GM23248 (cell line): ENCODE measurements around the gene NRN1L. TPM values are rescaled to one million over a fixed set of nuclear protein-coding genes. Genes with fewer than 3 reads are reported as not detected.
A peak's percentile ranks its signal among the peaks of the same experiment; 100 is the strongest.

Experiments
- DNase-seq: peaks from one replicate; pipeline ENCODE4 v3.0.0-alpha.2; 2015
- H2AFZ ChIP-seq: fragments of 200-600 bp; sonication (generic); 2 replicates; pipeline ENCODE4 v1.6.1; 2016; ENCODE audit warnings: antibody characterized with exemption
- H3F3A ChIP-seq: fragments of 200-600 bp; sonication (generic); 2 replicates; pipeline ENCODE4 v1.6.1; 2016; ENCODE audit warnings: mild to moderate bottlenecking, antibody characterized with exemption, mixed run types; ENCODE audit not compliant: insufficient read depth
- H3K27ac ChIP-seq: fragments of 200-600 bp; sonication (generic); 2 replicates; pipeline ENCODE4 v1.5.1; 2016; ENCODE audit warnings: mild to moderate bottlenecking
- H3K27me3 ChIP-seq: fragments of 200-600 bp; sonication (generic); replicated peaks from 2 replicates; pipeline ENCODE4 v1.6.1; 2016; ENCODE audit warnings: mild to moderate bottlenecking; ENCODE audit not compliant: insufficient read depth
- H3K36me3 ChIP-seq: fragments of 200-600 bp; sonication (generic); 2 replicates; pipeline ENCODE4 v1.6.1; 2016; ENCODE audit warnings: low read depth, mild to moderate bottlenecking
- H3K4me1 ChIP-seq: fragments of 200-600 bp; sonication (generic); 2 replicates; pipeline ENCODE4 v1.6.1; 2016; ENCODE audit warnings: mild to moderate bottlenecking; ENCODE audit not compliant: insufficient read depth
- H3K4me2 ChIP-seq: fragments of 200-600 bp; sonication (generic); one replicate; pipeline ENCODE4 v1.6.1; 2016; ENCODE audit warnings: mild to moderate bottlenecking; ENCODE audit not compliant: unreplicated experiment
- H3K4me3 ChIP-seq: fragments of 200-600 bp; sonication (generic); 2 replicates; pipeline ENCODE4 v1.5.1; 2016; ENCODE audit warnings: mild to moderate bottlenecking
- H3K79me2 ChIP-seq: fragments of 200-600 bp; sonication (generic); 2 replicates; pipeline ENCODE4 v1.6.1; 2016; ENCODE audit warnings: mild to moderate bottlenecking; ENCODE audit not compliant: insufficient read depth
- H3K9ac ChIP-seq: fragments of 200-600 bp; sonication (generic); 2 replicates; pipeline ENCODE4 v1.6.1; 2016; ENCODE audit warnings: mild to moderate bottlenecking
- H3K9me2 ChIP-seq: fragments of 200-600 bp; sonication (generic); 2 replicates; pipeline ENCODE4 v1.6.1; 2016; ENCODE audit warnings: mixed run types, mild to moderate bottlenecking, moderate library complexity; ENCODE audit not compliant: insufficient read depth
- H3K9me3 ChIP-seq: fragments of 200-600 bp; sonication (generic); one replicate; pipeline ENCODE4 v1.6.1; 2017; ENCODE audit warnings: low read depth
- H4K20me1 ChIP-seq: fragments of 200-600 bp; sonication (generic); 2 replicates; pipeline ENCODE4 v1.6.0; 2016; ENCODE audit not compliant: insufficient read depth
- EZH2 ChIP-seq: fragments of 200-600 bp; sonication (generic); IDR thresholded peaks from 2 replicates; pipeline ENCODE4 v1.6.1; 2018; ENCODE audit warnings: antibody characterized with exemption, mild to moderate bottlenecking; ENCODE audit not compliant: insufficient read depth, poor library complexity, severe bottlenecking
- EZH2phosphoT487 ChIP-seq: fragments of 200-600 bp; sonication (generic); IDR thresholded peaks from 2 replicates; pipeline ENCODE4 v1.6.1; 2018; ENCODE audit warnings: antibody characterized with exemption, moderate library complexity, mild to moderate bottlenecking, low read depth; ENCODE audit not compliant: insufficient read depth
- WGBS, 2 experiments: methylation state at CpG; one replicate each; pipeline ENCODE4 v1.1.6; 2015 to 2017; ENCODE audit warnings: low lambda C conversion rate in 2 of 2, low coverage in 1 of 2; ENCODE audit errors: missing lambda C conversion rate in 2 of 2; 5-methylcytosine and 5-hydroxymethylcytosine counted together
- in situ Hi-C: fragments of 300-500 bp; cut with MboI; formaldehyde crosslinking; loops from 2 replicates; pipeline ENCODE4 v1.15.0; 2020
- polyA plus RNA-seq: library from polyadenylated mRNA; unstranded; fragments of >200 nt; fragmentation: Nextera tagmentation; extraction: Ambion mirVana; gene quantifications from 2 replicates; pipeline ENCODE4 v1.2.1, GENCODE V29; 2016
- total RNA-seq: library from RNA; depleted of rRNA; stranded (reverse); fragments of >200 nt; shearing (Covaris generic); gene quantifications from 2 replicates; pipeline ENCODE4 v1.2.3, GENCODE V29; 2014

NRN1L gene
- total and polyA plus RNA-seq, 2 experiments from 2014 or later = not detected

DNA sequence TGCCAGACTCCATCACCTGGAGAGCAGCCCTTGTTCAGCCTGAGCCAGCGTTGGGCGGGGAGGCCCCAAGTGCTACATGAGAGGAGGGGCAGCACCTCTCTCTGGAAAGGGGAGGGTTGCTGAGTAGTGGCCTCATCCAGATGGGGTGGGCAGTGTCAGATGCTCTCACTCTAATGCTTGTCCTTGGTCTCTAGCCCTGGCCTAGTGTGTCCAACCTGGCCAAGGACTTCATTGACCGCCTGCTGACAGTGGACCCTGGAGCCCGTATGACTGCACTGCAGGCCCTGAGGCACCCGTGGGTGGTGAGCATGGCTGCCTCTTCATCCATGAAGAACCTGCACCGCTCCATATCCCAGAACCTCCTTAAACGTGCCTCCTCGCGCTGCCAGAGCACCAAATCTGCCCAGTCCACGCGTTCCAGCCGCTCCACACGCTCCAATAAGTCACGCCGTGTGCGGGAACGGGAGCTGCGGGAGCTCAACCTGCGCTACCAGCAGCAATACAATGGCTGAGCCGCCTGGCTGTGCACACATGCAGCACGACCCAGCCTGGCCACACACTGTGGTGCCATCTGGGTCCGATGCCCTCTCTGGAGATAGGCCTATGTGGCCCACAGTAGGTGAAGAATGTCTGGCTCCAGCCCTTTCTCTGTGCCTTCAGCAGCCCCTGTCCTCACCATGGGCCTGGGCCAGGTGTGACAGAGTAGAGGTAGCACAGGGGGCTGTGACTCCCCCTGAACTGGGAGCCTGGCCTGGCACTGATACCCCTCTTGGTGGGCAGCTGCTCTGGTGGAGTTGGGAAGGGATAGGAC lies 42.7 kb downstream of the NRN1L start:
- DNase-seq = no peak
- TF ChIP-seq EZH2phosphoT487 (no peak), EZH2 (no peak)
- H3K9me3 ChIP-seq = no peaks in the 10 kb centered on the region
- H3K36me3 ChIP-seq = no peaks in the 10 kb centered on the region
- H3K4me1 ChIP-seq = no peaks in the 10 kb centered on the region
- no peaks in the 10 kb centered on the region for H3K27me3 ChIP-seq
- no peaks in the 10 kb centered on the region for H3K9me2 ChIP-seq
- H3K9ac ChIP-seq = no peak overlapping the region
- H3K4me2 ChIP-seq = no peak overlapping the region
- no peak overlapping the region for H3K4me3 ChIP-seq
- in situ Hi-C loops = loop anchor here (10.0 kb wide), 1 partner anchor 113 kb away; no protein-coding TSS in a partner anchor
- WGBS, 2 experiments = 92% methylated on average over 22 of the region's 22 CpGs
- no peak overlapping the region for H2AFZ ChIP-seq
- H3K27ac ChIP-seq = no peak overlapping the region
- H3K79me2 ChIP-seq = peaks cover 12% of the 10 kb centered on the region
- no peaks in the 10 kb centered on the region for H3F3A ChIP-seq
- H4K20me1 ChIP-seq = no peaks in the 10 kb centered on the region

DNA sequence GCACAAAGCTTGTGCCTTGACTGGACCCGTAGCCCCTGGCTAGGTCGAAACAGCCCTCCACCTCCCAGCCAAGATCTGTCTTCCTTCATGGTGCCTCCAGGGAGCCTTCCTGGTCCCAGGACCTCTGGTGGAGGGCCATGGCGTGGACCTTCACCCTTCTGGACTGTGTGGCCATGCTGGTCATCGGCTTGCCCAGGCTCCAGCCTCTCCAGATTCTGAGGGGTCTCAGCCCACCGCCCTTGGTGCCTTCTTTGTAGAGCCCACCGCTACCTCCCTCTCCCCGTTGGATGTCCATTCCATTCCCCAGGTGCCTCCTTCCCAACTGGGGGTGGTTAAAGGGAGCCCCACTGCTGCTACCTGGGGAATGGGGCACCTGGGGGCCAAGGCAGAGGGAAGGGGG lies 43.5 kb downstream of the NRN1L start:
- in situ Hi-C loops = loop anchor here (10.0 kb wide), 1 partner anchor 113 kb away; no protein-coding TSS in a partner anchor
- 55 to 60% methylated on average over 7 of the region's 7 CpGs for WGBS, 2 experiments

DNA sequence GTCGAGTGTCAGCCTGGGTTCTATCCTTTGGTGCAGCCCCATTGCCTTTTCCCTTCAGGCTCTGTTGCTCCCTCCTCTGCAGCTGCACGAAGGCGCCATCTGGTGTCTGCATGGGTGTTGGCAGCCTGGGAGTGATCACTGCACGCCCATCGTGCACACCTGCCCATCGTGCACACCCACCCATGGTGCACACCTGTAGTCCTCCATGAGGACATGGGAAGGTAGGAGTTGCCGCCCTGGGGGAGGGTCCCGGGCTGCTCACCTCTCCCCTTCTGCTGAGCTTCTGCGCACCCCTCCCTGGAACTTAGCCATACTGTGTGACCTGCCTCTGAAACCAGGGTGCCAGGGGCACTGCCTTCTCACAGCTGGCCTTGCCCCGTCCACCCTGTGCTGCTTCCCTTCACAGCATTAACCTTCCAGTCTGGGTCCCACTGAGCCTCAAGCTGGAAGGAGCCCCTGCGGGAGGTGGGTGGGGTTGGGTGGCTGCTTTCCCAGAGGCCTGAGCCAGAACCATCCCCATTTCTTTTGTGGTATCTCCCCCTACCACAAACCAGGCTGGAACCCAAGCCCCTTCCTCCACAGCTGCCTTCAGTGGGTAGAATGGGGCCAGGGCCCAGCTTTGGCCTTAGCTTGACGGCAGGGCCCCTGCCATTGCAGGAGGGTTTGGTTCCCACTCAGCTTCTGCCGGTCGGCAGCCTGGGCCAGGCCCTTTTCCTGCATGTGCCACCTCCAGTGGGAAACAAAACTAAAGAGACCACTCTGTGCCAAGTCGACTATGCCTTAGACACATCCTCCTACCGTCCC lies 44.1 kb downstream of the NRN1L start:
- H3K4me3 ChIP-seq = no peak overlapping the region
- H3K4me1 ChIP-seq = no peaks in the 10 kb centered on the region
- no peaks in the 10 kb centered on the region for H3F3A ChIP-seq
- H3K79me2 ChIP-seq = peaks cover 8% of the 10 kb centered on the region; the same call in 1 of the 2 replicates
- no peak overlapping the region for H3K9ac ChIP-seq
- H3K27me3 ChIP-seq = no peaks in the 10 kb centered on the region
- H3K27ac ChIP-seq = no peak overlapping the region
- in situ Hi-C loops = loop anchor here (10.0 kb wide), 1 partner anchor 114 kb away; no protein-coding TSS in a partner anchor
- peak; percentile 78 for DNase-seq
- no peaks in the 10 kb centered on the region for H3K9me3 ChIP-seq
- no peaks in the 10 kb centered on the region for H3K36me3 ChIP-seq
- no peak for TF ChIP-seq EZH2
- no peak for TF ChIP-seq EZH2phosphoT487
- no peaks in the 10 kb centered on the region for H3K9me2 ChIP-seq
- no peak overlapping the region for H2AFZ ChIP-seq
- WGBS, 2 experiments = 27 to 36% methylated on average over 15 to 16 of the region's 16 CpGs
- H4K20me1 ChIP-seq = no peaks in the 10 kb centered on the region
- no peak overlapping the region for H3K4me2 ChIP-seq

More for the DNA sequence above, 43.5 kb downstream of the NRN1L start:
- Histone ChIP-seq H3K4me1 (no peaks in the 10 kb centered on the region), H3K27ac (no peak overlapping the region), H3K9me2 (no peaks in the 10 kb centered on the region), H3K36me3 (no peaks in the 10 kb centered on the region), H3K4me2 (no peak overlapping the region), H3K9me3 (no peaks in the 10 kb centered on the region), H4K20me1 (no peaks in the 10 kb centered on the region), H3K27me3 (no peaks in the 10 kb centered on the region), H3K9ac (no peak overlapping the region), H3F3A (no peaks in the 10 kb centered on the region), H3K79me2 (peaks cover 8% of the 10 kb centered on the region; the same call in 1 of the 2 replicates), H3K4me3 (no peak overlapping the region), H2AFZ (no peak overlapping the region)
- no peak for DNase-seq
- TF ChIP-seq EZH2phosphoT487 (no peak), EZH2 (no peak)

DNA sequence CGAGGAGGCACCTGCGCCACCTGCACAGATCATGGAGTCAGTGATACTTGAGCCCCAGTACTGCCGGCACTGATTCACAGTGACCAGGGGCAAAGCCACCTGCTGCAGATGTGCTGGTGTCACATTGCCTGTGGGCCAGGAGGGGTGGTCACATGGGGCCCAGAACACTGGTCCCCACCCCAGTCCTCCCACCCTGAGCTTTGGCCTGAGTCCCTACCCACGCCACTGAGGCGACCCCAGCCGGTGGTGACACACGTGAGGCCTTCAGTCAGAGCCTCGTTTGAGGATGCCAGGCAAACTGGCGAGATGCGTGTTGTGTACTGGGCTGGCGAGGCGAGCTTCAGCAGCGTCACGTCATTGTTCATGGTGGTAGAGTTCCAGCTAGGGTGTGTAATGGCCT lies 45.5 kb downstream of the NRN1L start:
- Histone ChIP-seq H3F3A (no peaks in the 10 kb centered on the region), H3K36me3 (no peaks in the 10 kb centered on the region), H3K79me2 (peaks cover 8% of the 10 kb centered on the region; the same call in 1 of the 2 replicates), H3K27me3 (no peaks in the 10 kb centered on the region), H4K20me1 (no peaks in the 10 kb centered on the region), H3K9ac (no peak overlapping the region), H3K4me1 (0 out of 2 replicates have a peak, but pooled peaks cover 6% of the 10 kb centered on the region), H3K27ac (no peak overlapping the region), H3K9me2 (no peaks in the 10 kb centered on the region), H3K4me2 (no peak overlapping the region), H3K9me3 (no peaks in the 10 kb centered on the region), H2AFZ (no peak overlapping the region), H3K4me3 (no peak overlapping the region)
- 89 to 91% methylated on average over 14 of the region's 14 CpGs for WGBS, 2 experiments
- TF ChIP-seq EZH2phosphoT487 (no peak), EZH2 (no peak)
- no peak for DNase-seq
- in situ Hi-C loops = no loop called here
